Measurements from ENCODE around the gene TLDC2.

- TF ChIP-seq CTCF (IDR thresholded peaks at IDR 0.05) (no peak), POLR2A (IDR thresholded peaks at IDR 0.05) (no peak)
Measured at GRCh38 chr20:36936341-36936740, 60.4 kb downstream of the TLDC2 start.
